Liver (tissue), 9 donors: ENCODE measurements around the gene APBA1. TPM values are rescaled to one million over a fixed set of nuclear protein-coding genes. Genes with fewer than 3 reads are reported as not detected.

Source experiments
- DNase-seq: peaks from one replicate; pipeline ENCODE4 v3.0.0-alpha.2; 2017; ENCODE audit warnings: low spot score
- H3K27ac ChIP-seq, 2 donors: one replicate each; pipeline ENCODE4 v1.7.0; 2013; ENCODE audit warnings: inconsistent platforms in 2 of 2, low read length in 2 of 2, control low read depth in 1 of 2, low read depth in 1 of 2, mild to moderate bottlenecking in 1 of 2
- H3K27me3 ChIP-seq, 4 donors: one replicate each; pipeline versions ENCODE4 v1.6.1 to v1.7.0; 2013; ENCODE audit warnings: low read length in 3 of 4, inconsistent platforms in 1 of 4, mild to moderate bottlenecking in 1 of 4, moderate library complexity in 1 of 4; ENCODE audit not compliant: control insufficient read depth in 4 of 4, insufficient read depth in 4 of 4
- H3K36me3 ChIP-seq, 4 donors: one replicate each; pipeline versions ENCODE4 v1.6.1 to v1.7.0; 2013; ENCODE audit warnings: low read length in 3 of 4, mild to moderate bottlenecking in 3 of 4, low read depth in 1 of 4, moderate library complexity in 1 of 4; ENCODE audit not compliant: control insufficient read depth in 4 of 4, insufficient read depth in 3 of 4
- H3K4me1 ChIP-seq, 4 donors: one replicate each; pipeline versions ENCODE4 v1.6.1 to v1.7.0; 2013; ENCODE audit warnings: low read length in 3 of 4, mild to moderate bottlenecking in 3 of 4, moderate library complexity in 1 of 4; ENCODE audit not compliant: control insufficient read depth in 4 of 4, insufficient read depth in 4 of 4
- H3K4me3 ChIP-seq, 3 donors: one replicate each; pipeline versions ENCODE4 v1.6.1 to v1.7.0; 2013; ENCODE audit warnings: low read length in 3 of 3, control low read depth in 1 of 3, low read depth in 1 of 3, mild to moderate bottlenecking in 1 of 3
- H3K9ac ChIP-seq, 2 donors: one replicate each; pipeline ENCODE4 v1.7.0; 2013; ENCODE audit warnings: low read length in 2 of 2, mild to moderate bottlenecking in 2 of 2, moderate library complexity in 2 of 2, control low read depth in 1 of 2, low read depth in 1 of 2
- H3K9me3 ChIP-seq, 4 donors: one replicate each; pipeline versions ENCODE4 v1.6.1 to v1.7.0; 2013; ENCODE audit warnings: low read length in 3 of 4; ENCODE audit not compliant: control insufficient read depth in 4 of 4
- ATF3 ChIP-seq: IDR thresholded peaks from 2 replicates; pipeline ENCODE4 v1.6.1; 2016; ENCODE audit warnings: antibody characterized with exemption
- EGR1 ChIP-seq, 2 donors: IDR thresholded peaks; 2 replicates each; pipeline ENCODE4 v1.6.1; 2016 to 2018; ENCODE audit warnings: antibody characterized with exemption in 2 of 2, low read depth in 2 of 2
- FOXA1 ChIP-seq: IDR thresholded peaks from 2 replicates; pipeline ENCODE4 v1.6.1; 2016; ENCODE audit warnings: antibody characterized with exemption
- FOXA2 ChIP-seq: IDR thresholded peaks from 2 replicates; pipeline ENCODE4 v1.6.1; 2016; ENCODE audit warnings: antibody characterized with exemption
- GABPA ChIP-seq, 2 donors: IDR thresholded peaks in 1 of 2; conservative IDR thresholded peaks in 1 of 2; 2 replicates each; pipeline ENCODE4 v1.6.1; 2016; ENCODE audit warnings: antibody characterized with exemption in 2 of 2, mild to moderate bottlenecking in 1 of 2, moderate library complexity in 1 of 2
- HNF4A ChIP-seq, 2 donors: conservative IDR thresholded peaks; 2 replicates each; pipeline ENCODE4 v1.6.1; 2016; ENCODE audit warnings: antibody characterized with exemption in 2 of 2, mild to moderate bottlenecking in 2 of 2
- HNF4G ChIP-seq: IDR thresholded peaks from 2 replicates; pipeline ENCODE4 v1.6.1; 2016; ENCODE audit warnings: antibody characterized with exemption
- JUND ChIP-seq, 2 donors: IDR thresholded peaks; 2 replicates each; pipeline ENCODE4 v1.6.1; 2016; ENCODE audit warnings: antibody characterized with exemption in 2 of 2
- MAX ChIP-seq: IDR thresholded peaks from 2 replicates; pipeline ENCODE4 v1.6.1; 2016; ENCODE audit warnings: antibody characterized with exemption
- RAD21 ChIP-seq, 2 donors: IDR thresholded peaks; 2 replicates each; pipeline ENCODE4 v1.6.1; 2016; ENCODE audit warnings: antibody characterized with exemption in 2 of 2, mild to moderate bottlenecking in 2 of 2
- REST ChIP-seq: IDR thresholded peaks from 2 replicates; pipeline ENCODE4 v1.6.1; 2016; ENCODE audit warnings: antibody characterized with exemption, mild to moderate bottlenecking
- RXRA ChIP-seq, 2 donors: IDR thresholded peaks; 2 replicates each; pipeline ENCODE4 v1.6.1; 2017 to 2018; ENCODE audit warnings: antibody characterized with exemption in 2 of 2, mild to moderate bottlenecking in 1 of 2
- TAF1 ChIP-seq: conservative IDR thresholded peaks from 2 replicates; pipeline ENCODE4 v1.6.1; 2016; ENCODE audit warnings: antibody characterized with exemption, mild to moderate bottlenecking
- YY1 ChIP-seq: IDR thresholded peaks from 2 replicates; pipeline ENCODE4 v1.6.1; 2016; ENCODE audit warnings: antibody characterized with exemption, mild to moderate bottlenecking
- ZBTB33 ChIP-seq: IDR thresholded peaks from 2 replicates; pipeline ENCODE4 v1.6.1; 2016; ENCODE audit warnings: antibody characterized with exemption
- WGBS: extraction: QIAGEN DNeasy Blood & Tissue Kit; methylation state at CpG from one replicate; pipeline ENCODE4 v1.1.7; 2013; 5-methylcytosine and 5-hydroxymethylcytosine counted together
- polyA plus RNA-seq, 2 donors: library from polyadenylated mRNA; stranded (reverse) in 1 of 2; unstranded in 1 of 2; fragments of 200-250 nt in 1 of 2; fragments of >200 nt in 1 of 2; fragmentation: Nextera tagmentation in 1 of 2; extraction: Ambion mirVana in 1 of 2; gene quantifications; one replicate each; pipeline versions ENCODE4 v1.2.1 to v1.2.3, GENCODE V29; 2013 to 2015
- total RNA-seq, 2 donors: library from RNA; depleted of rRNA; stranded (reverse); fragments of >200 nt; gene quantifications; one replicate each; pipeline ENCODE4 v1.2.3, GENCODE V29; 2014
- donor health status: healthy.
- donor health status: healthy.
- donor health status: healthy.
- donor health status: healthy.
- donor health status: healthy.

Gene APBA1
- total and polyA plus RNA-seq, 4 donors = 2.8 to 19.0 (median 6.1) TPM

- TF ChIP-seq EGR1 (IDR thresholded peaks at IDR 0.05; ENCODE audit: low read depth in 2 of 2) (no peak), GABPA (IDR thresholded peaks at IDR 0.05 in 1 of 2, conservative IDR thresholded peaks at IDR 0.05 in 1 of 2) (no peak), TAF1 (no peak), MAX (no peak), RXRA (IDR thresholded peaks at IDR 0.05) (no peak), ZBTB33 (no peak), YY1 (no peak), HNF4G (no peak)
Observed at GRCh38 chr9:69444021-69444420, 228.2 kb downstream of the APBA1 start (continued).

- no peak for TF ChIP-seq FOXA2
- TF ChIP-seq TAF1 = no peak
- TF ChIP-seq EGR1 (IDR thresholded peaks at IDR 0.05; ENCODE audit: low read depth in 2 of 2) = no peak
- TF ChIP-seq REST = no peak
- no peak for TF ChIP-seq JUND (IDR thresholded peaks at IDR 0.05)
- Histone ChIP-seq H3K4me3 (no peak overlapping the region), H3K36me3 (peaks cover 0 to 63% (median 24%) of the 10 kb centered on the region in 4 donors), H3K9ac (no peak overlapping the region), H3K4me1 (no peaks in the 10 kb centered on the region), H3K27me3 (no peaks in the 10 kb centered on the region), H3K27ac (no peak overlapping the region), H3K9me3 (no peaks in the 10 kb centered on the region)
- WGBS = 93% methylated on average over 3 of the region's 3 CpGs
- no peak for DNase-seq
Observed at GRCh38 chr9:69443178-69443577, 229.0 kb downstream of the APBA1 start.

- no peak overlapping the region for H3K4me3 ChIP-seq
- no peaks in the 10 kb centered on the region for H3K4me1 ChIP-seq
- no peaks in the 10 kb centered on the region for H3K9me3 ChIP-seq
- DNase-seq = no peak
- no peak for TF ChIP-seq RAD21 (IDR thresholded peaks at IDR 0.05)
- no peak for TF ChIP-seq HNF4A (conservative IDR thresholded peaks at IDR 0.05)
- TF ChIP-seq ZBTB33 = no peak
- no peak for TF ChIP-seq MAX
- TF ChIP-seq GABPA (IDR thresholded peaks at IDR 0.05 in 1 of 2, conservative IDR thresholded peaks at IDR 0.05 in 1 of 2) = no peak
- no peak for TF ChIP-seq FOXA2
- TF ChIP-seq ATF3 = no peak
- TF ChIP-seq REST = no peak
- no peak for TF ChIP-seq FOXA1
- no peak overlapping the region for H3K27ac ChIP-seq
- no peak overlapping the region for H3K9ac ChIP-seq
- H3K36me3 ChIP-seq = peaks cover 0 to 56% (median 23%) of the 10 kb centered on the region in 4 donors
- H3K27me3 ChIP-seq = no peaks in the 10 kb centered on the region
- WGBS = 91% methylated on average over 5 of the region's 5 CpGs
Observed at GRCh38 chr9:69442486-69442885, 229.7 kb downstream of the APBA1 start.
